OCI-LY1 (cell line): ENCODE data around the gene KLHL6.

Source experiments
- H2AFZ ChIP-seq: fragments of 200-600 bp; sonication (generic), shearing (Covaris generic); 2 replicates; pipeline ENCODE4 v1.6.0; 2014; ENCODE audit warnings: antibody characterized with exemption, mild to moderate bottlenecking, low read length
- H3F3A ChIP-seq: fragments of 200-600 bp; sonication (generic), shearing (Covaris generic); 2 replicates; pipeline ENCODE4 v1.6.0; 2014; ENCODE audit warnings: mild to moderate bottlenecking, antibody characterized with exemption, low read length, moderate library complexity; ENCODE audit not compliant: insufficient read depth
- H3K27ac ChIP-seq: fragments of 200-600 bp; sonication (generic); 2 replicates; pipeline ENCODE4 v1.5.1; 2014; ENCODE audit warnings: low read length, mixed run types, mild to moderate bottlenecking, low read depth; ENCODE audit not compliant: poor library complexity, severe bottlenecking
- H3K27me3 ChIP-seq: fragments of 200-600 bp; sonication (generic); 2 replicates; pipeline ENCODE4 v1.6.0; 2014; ENCODE audit warnings: antibody characterized with exemption, mild to moderate bottlenecking, low read length, moderate library complexity; ENCODE audit not compliant: insufficient read depth
- H3K36me3 ChIP-seq: fragments of 200-600 bp; sonication (generic); 2 replicates; pipeline ENCODE4 v1.6.1; 2014; ENCODE audit warnings: mild to moderate bottlenecking, antibody characterized with exemption, low read length, moderate library complexity, mixed read lengths; ENCODE audit not compliant: insufficient read depth
- H3K4me1 ChIP-seq: fragments of 200-600 bp; sonication (generic); 2 replicates; pipeline ENCODE4 v1.5.1; 2014; ENCODE audit warnings: mild to moderate bottlenecking, low read length, moderate library complexity; ENCODE audit not compliant: insufficient read depth, severe bottlenecking
- H3K4me2 ChIP-seq: fragments of 200-600 bp; sonication (generic), shearing (Covaris generic); 2 replicates; pipeline ENCODE4 v1.6.1; 2014; ENCODE audit warnings: low read length
- H3K4me3 ChIP-seq: fragments of 200-600 bp; sonication (generic); 2 replicates; pipeline ENCODE4 v1.5.1; 2014; ENCODE audit warnings: low read length, low read depth, mild to moderate bottlenecking, mixed read lengths; ENCODE audit not compliant: poor library complexity, severe bottlenecking
- H3K79me2 ChIP-seq: fragments of 200-600 bp; shearing (Covaris generic); 2 replicates; pipeline ENCODE4 v1.6.1; 2016; ENCODE audit warnings: mixed run types, low read length, mixed read lengths; ENCODE audit not compliant: insufficient read depth
- H3K9ac ChIP-seq: fragments of 200-600 bp; sonication (generic), shearing (Covaris generic); 2 replicates; pipeline ENCODE4 v1.6.1; 2014; ENCODE audit warnings: mild to moderate bottlenecking, low read length, mixed read lengths
- H3K9me2 ChIP-seq: fragments of 200-600 bp; sonication (generic), shearing (Covaris generic); 2 replicates; pipeline ENCODE4 v1.6.1; 2014; ENCODE audit warnings: low read depth, mild to moderate bottlenecking, low read length, mixed read lengths
- H3K9me3 ChIP-seq: fragments of 200-600 bp; shearing (Covaris generic); 2 replicates; pipeline ENCODE4 v1.6.1; 2014; ENCODE audit warnings: low read length, mixed read lengths
- H4K20me1 ChIP-seq: fragments of 200-600 bp; sonication (generic), shearing (Covaris generic); 2 replicates; pipeline ENCODE4 v1.6.0; 2016; ENCODE audit warnings: mild to moderate bottlenecking, low read length; ENCODE audit not compliant: insufficient read depth
- CTCF ChIP-seq: fragments of 200-600 bp; sonication (generic), shearing (Covaris generic); IDR thresholded peaks from 2 replicates; pipeline ENCODE4 v1.5.1; 2017; ENCODE audit warnings: mild to moderate bottlenecking, antibody characterized with exemption, low read length, moderate library complexity, mixed read lengths
- EZH2 ChIP-seq: fragments of 200-600 bp; sonication (generic), shearing (Covaris generic); IDR thresholded peaks from 2 replicates; pipeline ENCODE4 v1.8.0; 2017; ENCODE audit warnings: borderline replicate concordance, mixed run types, mild to moderate bottlenecking, antibody characterized with exemption, low read length, moderate library complexity, mixed read lengths

KLHL6 gene

GRCh38 chr3:183536238-183536880 is 19.1 kb downstream of the KLHL6 start:
- no peaks in the 10 kb centered on the region for H3K9me3 ChIP-seq
- H3K27ac ChIP-seq = peak overlapping the region; percentile 96
- H3K4me1 ChIP-seq = peaks cover 99% of the 10 kb centered on the region
- peaks cover 9% of the 10 kb centered on the region; the same call in 1 of the 2 replicates for H3F3A ChIP-seq
- TF ChIP-seq CTCF = no peak
- no peak for TF ChIP-seq EZH2
- H4K20me1 ChIP-seq = no peaks in the 10 kb centered on the region
- H2AFZ ChIP-seq = no peak overlapping the region
- H3K9ac ChIP-seq = peak overlapping the region; percentile 78
- H3K79me2 ChIP-seq = peaks cover 85% of the 10 kb centered on the region
- no peaks in the 10 kb centered on the region for H3K9me2 ChIP-seq
- H3K4me2 ChIP-seq = peak overlapping the region; percentile 82
- peaks cover 30% of the 10 kb centered on the region for H3K36me3 ChIP-seq
- H3K4me3 ChIP-seq = peak overlapping the region; percentile 57
- no peaks in the 10 kb centered on the region for H3K27me3 ChIP-seq

- H3K4me1 ChIP-seq = peaks cover 96% of the 10 kb centered on the region
- H3K9me2 ChIP-seq = no peaks in the 10 kb centered on the region
- H3K79me2 ChIP-seq = peaks cover 83% of the 10 kb centered on the region
- peak overlapping the region; percentile 36 for H3K4me3 ChIP-seq
- H3K27me3 ChIP-seq = no peaks in the 10 kb centered on the region
- peak overlapping the region; percentile 37 for H3K9ac ChIP-seq
- H3K27ac ChIP-seq = peak overlapping the region; percentile 85
- H3K4me2 ChIP-seq = peak overlapping the region; percentile 47
- H2AFZ ChIP-seq = no peak overlapping the region
- H3F3A ChIP-seq = no peaks in the 10 kb centered on the region
- peaks cover 37% of the 10 kb centered on the region for H3K36me3 ChIP-seq
- no peaks in the 10 kb centered on the region for H3K9me3 ChIP-seq
- H4K20me1 ChIP-seq = no peaks in the 10 kb centered on the region
- TF ChIP-seq CTCF = no peak
- no peak for TF ChIP-seq EZH2
Observed at GRCh38 chr3:183534249-183534648, 21.3 kb downstream of the KLHL6 start.

- H3K4me1 ChIP-seq = peaks cover 92% of the 10 kb centered on the region
- H3F3A ChIP-seq = no peaks in the 10 kb centered on the region
- peaks cover 37% of the 10 kb centered on the region for H3K36me3 ChIP-seq
- TF ChIP-seq EZH2 (no peak), CTCF (no peak)
- H3K9ac ChIP-seq = peak overlapping the region; percentile 37
- no peaks in the 10 kb centered on the region for H3K27me3 ChIP-seq
- no peaks in the 10 kb centered on the region for H3K9me2 ChIP-seq
- H2AFZ ChIP-seq = no peak overlapping the region
- peak overlapping the region; percentile 85 for H3K27ac ChIP-seq
- H3K9me3 ChIP-seq = no peaks in the 10 kb centered on the region
- peak overlapping the region; percentile 47 for H3K4me2 ChIP-seq
- H3K79me2 ChIP-seq = peaks cover 83% of the 10 kb centered on the region
- H3K4me3 ChIP-seq = peak overlapping the region; percentile 36
- H4K20me1 ChIP-seq = no peaks in the 10 kb centered on the region
Observed at GRCh38 chr3:183533412-183534132, 21.9 kb downstream of the KLHL6 start.
